ENCODE results near the gene NUP50.

- TF ChIP-seq, protein P1, sequence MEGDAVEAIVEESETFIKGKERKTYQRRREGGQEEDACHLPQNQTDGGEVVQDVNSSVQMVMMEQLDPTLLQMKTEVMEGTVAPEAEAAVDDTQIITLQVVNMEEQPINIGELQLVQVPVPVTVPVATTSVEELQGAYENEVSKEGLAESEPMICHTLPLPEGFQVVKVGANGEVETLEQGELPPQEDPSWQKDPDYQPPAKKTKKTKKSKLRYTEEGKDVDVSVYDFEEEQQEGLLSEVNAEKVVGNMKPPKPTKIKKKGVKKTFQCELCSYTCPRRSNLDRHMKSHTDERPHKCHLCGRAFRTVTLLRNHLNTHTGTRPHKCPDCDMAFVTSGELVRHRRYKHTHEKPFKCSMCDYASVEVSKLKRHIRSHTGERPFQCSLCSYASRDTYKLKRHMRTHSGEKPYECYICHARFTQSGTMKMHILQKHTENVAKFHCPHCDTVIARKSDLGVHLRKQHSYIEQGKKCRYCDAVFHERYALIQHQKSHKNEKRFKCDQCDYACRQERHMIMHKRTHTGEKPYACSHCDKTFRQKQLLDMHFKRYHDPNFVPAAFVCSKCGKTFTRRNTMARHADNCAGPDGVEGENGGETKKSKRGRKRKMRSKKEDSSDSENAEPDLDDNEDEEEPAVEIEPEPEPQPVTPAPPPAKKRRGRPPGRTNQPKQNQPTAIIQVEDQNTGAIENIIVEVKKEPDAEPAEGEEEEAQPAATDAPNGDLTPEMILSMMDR (IDR thresholded peaks at IDR 0.05), result no peak
- TF ChIP-seq EZH2 (IDR thresholded peaks at IDR 0.05; ENCODE audit: borderline replicate concordance, insufficient read depth, low read depth, low read length, poor library complexity, severe bottlenecking), result no peak
These were observed 43.3 kb upstream of the NUP50 start for GRCh38 chr22:45120440-45120839.
